DMS153 treated with DMSO at 0.1 percent for 48 hours (cell line): ENCODE results near the gene NRTN.
"Not testable (repeated sequence)": the region's sequence is repeated elsewhere in the genome, so short reads cannot be mapped to it uniquely, and the experiment has no call there.

ENCODE experiments used
- DNase-seq: peaks from one replicate; lab custom pipeline; 2025; ENCODE audit not compliant: unreplicated experiment; lab: John Stamatoyannopoulos, UW

Gene NRTN

GRCh38 chr19:5864725-5865486 lies 60.0 kb downstream of the NRTN start:
- DNase-seq, result no peak

DNA sequence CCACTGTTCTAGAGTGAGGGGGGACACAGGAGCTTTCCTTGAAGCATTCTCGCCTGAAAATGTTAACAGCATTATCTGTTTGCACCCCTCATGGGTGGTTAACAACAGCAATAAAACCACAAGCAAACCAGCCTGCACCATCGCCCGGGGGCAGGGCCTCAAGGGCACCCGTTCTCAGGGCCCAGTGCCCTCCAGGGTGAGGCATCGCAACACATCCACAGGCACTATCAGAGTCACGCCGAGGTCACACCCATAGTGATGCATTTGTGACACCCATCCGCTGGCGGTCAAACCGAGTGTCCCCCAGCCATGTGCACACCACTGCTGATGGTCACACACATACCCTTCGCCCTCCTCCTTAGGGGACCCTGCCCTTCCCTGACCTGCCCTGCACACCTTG lies 60.9 kb downstream of the NRTN start:
- no peak for DNase-seq

DNA sequence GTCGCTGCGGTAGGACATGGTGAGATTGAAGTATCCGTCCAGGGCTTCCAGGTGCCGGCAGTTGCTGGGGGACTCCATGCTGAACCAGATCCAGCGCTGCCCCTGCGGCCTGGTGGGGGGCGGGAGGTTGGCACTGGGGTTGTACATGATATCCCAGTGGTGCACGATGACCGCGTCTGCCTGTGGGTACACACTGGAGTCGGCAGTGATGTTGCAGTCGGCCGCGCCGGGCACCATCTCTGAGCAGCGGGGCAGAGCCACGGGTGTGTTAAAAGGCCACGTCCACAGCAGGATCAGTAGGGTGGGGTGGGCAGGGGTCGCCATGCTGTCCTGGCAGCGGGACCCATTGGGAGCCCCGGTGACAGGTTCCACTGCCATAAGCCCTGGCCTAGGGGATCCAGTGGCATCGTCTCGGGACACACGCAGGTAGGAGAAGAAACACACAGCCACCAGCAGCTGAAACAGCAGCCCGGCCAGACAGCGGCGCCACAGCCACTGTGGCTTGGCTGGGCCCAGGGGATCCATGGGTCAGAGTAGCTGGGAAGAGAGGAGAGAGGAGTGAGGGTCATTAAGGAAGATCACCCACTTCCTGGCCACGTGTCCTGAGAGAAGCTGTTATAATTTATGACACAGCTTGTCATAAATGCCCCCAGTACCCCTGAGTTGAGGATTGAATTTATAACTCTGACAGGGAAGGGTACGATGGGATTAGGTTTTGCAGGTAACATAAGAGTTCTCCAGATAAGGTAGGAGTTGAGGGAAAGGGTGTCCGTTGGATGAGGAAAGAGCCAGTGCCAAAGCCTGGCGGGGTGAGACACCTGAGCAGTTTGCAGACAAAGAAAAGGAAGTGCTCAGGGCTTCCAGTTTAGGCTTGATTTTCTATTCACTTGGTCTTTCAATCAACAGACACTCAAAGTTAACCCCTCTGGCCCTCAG lies 62.6 kb downstream of the NRTN start:
- no peak for DNase-seq

DNA sequence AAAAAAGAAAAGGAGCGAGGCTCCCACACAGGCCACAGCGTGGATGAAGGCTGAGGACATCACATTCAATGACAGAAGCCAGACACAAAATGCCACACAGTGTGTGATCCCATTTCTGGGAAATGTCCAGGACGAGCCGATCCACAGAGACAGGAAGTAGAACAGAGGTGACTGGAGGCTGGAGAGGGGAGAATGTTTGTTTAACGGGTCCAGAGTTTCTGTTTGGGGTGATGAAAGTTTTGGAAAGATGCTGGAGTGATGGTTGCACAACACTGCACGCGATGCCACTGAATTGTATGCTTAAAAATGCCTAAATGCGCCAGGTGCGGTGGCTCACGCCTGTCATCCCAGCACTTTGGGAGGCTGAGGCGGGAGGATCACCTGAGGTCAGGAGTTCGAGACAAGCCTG lies 66.1 kb downstream of the NRTN start:
- DNase-seq, result no peak

DNA sequence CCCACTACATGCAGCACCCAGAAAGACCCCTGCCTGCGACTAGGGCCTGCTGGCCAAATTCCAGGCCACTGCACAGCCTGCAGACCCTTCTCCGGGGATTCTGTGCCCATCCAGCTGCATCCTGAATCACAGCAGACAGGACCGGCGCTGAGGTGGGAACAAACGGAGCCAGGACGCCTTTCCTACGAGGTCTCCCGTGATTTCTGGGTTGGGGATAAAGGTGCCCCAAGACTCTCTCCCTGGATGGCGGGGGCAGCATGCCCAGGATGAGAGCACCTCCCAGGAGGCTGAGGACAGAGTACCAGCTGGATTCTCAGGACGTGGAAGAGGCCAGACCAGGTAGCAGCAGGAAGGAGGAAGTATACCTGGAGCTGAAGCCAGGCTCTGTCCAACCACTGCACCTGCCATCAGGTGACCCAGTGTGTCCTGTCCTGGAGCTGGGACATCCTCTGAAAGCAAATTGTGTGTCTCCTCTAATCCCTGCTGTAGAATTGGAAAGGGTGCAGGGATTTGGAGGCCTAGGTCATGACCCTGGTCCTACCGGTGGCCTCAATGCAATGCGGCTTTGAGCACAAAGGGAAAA lies 68.8 kb downstream of the NRTN start:
- DNase-seq, result no peak

DNA sequence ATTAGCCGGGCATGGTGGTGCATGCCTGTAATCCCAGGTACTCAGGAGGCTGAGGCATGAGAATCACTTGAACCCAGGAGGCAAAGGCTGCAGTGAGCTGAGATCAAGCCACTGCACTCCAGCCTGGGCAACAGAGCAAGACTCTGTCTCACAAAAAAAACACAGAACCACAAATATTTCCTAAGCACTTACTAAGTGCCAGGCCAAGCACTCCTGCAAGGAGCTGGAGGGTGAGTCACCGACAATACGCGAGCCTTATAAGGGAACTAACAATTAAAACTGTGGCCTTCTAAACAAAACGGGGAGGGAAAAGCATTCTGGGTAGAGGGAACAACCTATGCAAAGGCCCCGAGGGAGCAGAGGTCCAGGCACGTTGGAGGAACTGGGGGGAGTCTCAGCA lies 69.6 kb downstream of the NRTN start:
- not testable (repeated sequence) for DNase-seq

GRCh38 chr19:5877427-5877826 lies 72.6 kb downstream of the NRTN start:
- DNase-seq, result no peak

DNA sequence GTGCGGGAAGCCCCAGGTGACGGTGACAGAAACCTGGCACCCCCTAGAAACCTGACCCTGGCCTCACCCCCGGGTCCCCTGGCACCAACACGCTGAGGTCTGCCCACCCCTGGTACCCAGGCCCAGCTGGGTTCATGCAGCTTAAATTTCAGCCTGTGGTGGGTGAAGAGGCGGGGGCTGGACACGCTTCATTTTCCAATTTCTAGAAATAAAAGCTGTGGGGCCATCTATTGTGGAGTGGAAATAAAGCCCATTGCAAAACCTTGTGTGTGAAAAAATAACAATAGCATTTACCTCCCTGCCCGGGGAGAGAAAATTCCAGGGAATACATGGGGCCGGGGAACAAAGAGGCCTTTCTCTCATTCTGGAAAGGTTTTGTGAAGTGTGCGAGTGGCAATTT lies 73.0 kb downstream of the NRTN start:
- no peak for DNase-seq
